Immature natural killer cell (primary cell): ENCODE data around the gene APOBEC4. TPM values are rescaled to one million over a fixed set of nuclear protein-coding genes. Genes with fewer than 3 reads are reported as not detected.
A peak's percentile ranks its signal among the peaks of the same experiment; 100 is the strongest.
"Not testable (repeated sequence)": the region's sequence is repeated elsewhere in the genome, so short reads cannot be mapped to it uniquely, and the experiment has no call there.

Experiments
- DNase-seq, 3 donors: peaks; one replicate each; pipeline ENCODE4 v3.0.0; 2022; ENCODE audit warnings: mixed read lengths in 1 of 3
- H3K27ac Mint-ChIP-seq, 6 donors: one replicate each; pipeline ENCODE4 v1.8.0; 2020; ENCODE audit warnings: mixed read lengths in 6 of 6, mild to moderate bottlenecking in 5 of 6, inconsistent platforms in 4 of 6, moderate library complexity in 3 of 6
- H3K27me3 Mint-ChIP-seq, 3 donors: one replicate each; pipeline ENCODE4 v1.8.0; 2020 to 2021; ENCODE audit warnings: low read depth in 3 of 3, mild to moderate bottlenecking in 3 of 3, mixed read lengths in 3 of 3, moderate library complexity in 3 of 3, inconsistent platforms in 1 of 3
- H3K36me3 Mint-ChIP-seq, 3 donors: one replicate each; pipeline ENCODE4 v1.8.0; 2020; ENCODE audit warnings: mixed read lengths in 3 of 3, inconsistent platforms in 2 of 3, mild to moderate bottlenecking in 2 of 3
- H3K4me1 Mint-ChIP-seq, 2 donors: one replicate each; pipeline ENCODE4 v1.8.0; 2020; ENCODE audit warnings: inconsistent platforms in 2 of 2, mild to moderate bottlenecking in 2 of 2, mixed read lengths in 2 of 2, moderate library complexity in 1 of 2
- H3K4me3 Mint-ChIP-seq, 5 donors: one replicate each; pipeline ENCODE4 v1.8.0; 2020; ENCODE audit warnings: mild to moderate bottlenecking in 5 of 5, mixed read lengths in 5 of 5, inconsistent platforms in 3 of 5, moderate library complexity in 3 of 5
- H3K9me3 Mint-ChIP-seq, 6 donors: one replicate each; pipeline ENCODE4 v1.8.0; 2020; ENCODE audit warnings: mild to moderate bottlenecking in 6 of 6, mixed read lengths in 6 of 6, inconsistent platforms in 4 of 6, moderate library complexity in 3 of 6
- polyA plus RNA-seq, 3 donors: library from polyadenylated mRNA; unstranded; fragments of 300-500 nt; fragmentation: Illumina TruSeq; gene quantifications; one replicate each; pipeline ENCODE4 v1.2.3, GENCODE V29; 2021

The APOBEC4 gene
- polyA plus RNA-seq, 3 donors from 2014 or later, result not detected

- H3K9me3 Mint-ChIP-seq, result no peaks in the 10 kb centered on the region
- peak in 1 of 3 donors; percentile 7 for DNase-seq
Measured at GRCh38 chr1:183635099-183635605, 18.0 kb downstream of the APOBEC4 start.

GRCh38 chr1:183634429-183635065 is 18.6 kb downstream of the APOBEC4 start:
- Mint-ChIP-seq H3K4me1 (peaks cover 52 to 67% of the 10 kb centered on the region in 2 donors), H3K27me3 (peaks cover 9 to 17% (median 13%) of the 10 kb centered on the region in 3 donors), H3K27ac (peak overlapping the region; percentile 69 to 95 (median 86)), H3K36me3 (peaks cover 8 to 12% (median 9%) of the 10 kb centered on the region in 3 donors), H3K4me3 (peak overlapping the region; percentile 96 to 100 (median 99)), H3K9me3 (no peaks in the 10 kb centered on the region)
- no peak for DNase-seq

More at GRCh38 chr1:183635099-183635605, 18.0 kb downstream of the APOBEC4 start:
- Mint-ChIP-seq H3K27ac (peak overlapping the region; percentile 95 to 100 (median 98)), H3K4me1 (peaks cover 52 to 64% of the 10 kb centered on the region in 2 donors), H3K4me3 (peak overlapping the region; percentile 98 to 100 (median 100)), H3K36me3 (peaks cover 8 to 9% (median 8%) of the 10 kb centered on the region in 3 donors), H3K27me3 (peaks cover 9 to 19% (median 13%) of the 10 kb centered on the region in 3 donors)

- peaks cover 54 to 73% of the 10 kb centered on the region in 2 donors for H3K4me1 Mint-ChIP-seq
- peak overlapping the region; percentile 96 to 100 (median 99) for H3K4me3 Mint-ChIP-seq
Measured at GRCh38 chr1:183633676-183634343, 19.3 kb downstream of the APOBEC4 start.

GRCh38 chr1:183632964-183633363 is 20.2 kb downstream of the APOBEC4 start:
- no peak for DNase-seq
- Mint-ChIP-seq H3K4me3 (peak overlapping the region; percentile 96 to 100 (median 99)), H3K36me3 (peaks cover 17 to 18% (median 18%) of the 10 kb centered on the region in 3 donors), H3K27me3 (peaks cover 9 to 17% (median 13%) of the 10 kb centered on the region in 3 donors), H3K4me1 (peaks cover 61 to 81% of the 10 kb centered on the region in 2 donors), H3K9me3 (no peaks in the 10 kb centered on the region), H3K27ac (peak overlapping the region; percentile 69 to 95 (median 86))

More at GRCh38 chr1:183633676-183634343, 19.3 kb downstream of the APOBEC4 start:
- H3K27ac Mint-ChIP-seq, result peak overlapping the region; percentile 69 to 95 (median 86)
- DNase-seq, result peak; percentile 36 to 43 (median 37)
- peaks cover 10 to 13% (median 12%) of the 10 kb centered on the region in 3 donors for H3K36me3 Mint-ChIP-seq
- no peaks in the 10 kb centered on the region for H3K9me3 Mint-ChIP-seq
- H3K27me3 Mint-ChIP-seq, result peaks cover 9 to 17% (median 13%) of the 10 kb centered on the region in 3 donors

- peaks cover 9 to 17% (median 13%) of the 10 kb centered on the region in 3 donors for H3K27me3 Mint-ChIP-seq
- no peak for DNase-seq
- H3K4me3 Mint-ChIP-seq, result peak overlapping the region; percentile 21 to 100 (median 99)
- no peaks in the 10 kb centered on the region for H3K9me3 Mint-ChIP-seq
- peaks cover 61 to 85% of the 10 kb centered on the region in 2 donors for H3K4me1 Mint-ChIP-seq
- H3K36me3 Mint-ChIP-seq, result peaks cover 17 to 18% (median 18%) of the 10 kb centered on the region in 3 donors
- peak overlapping the region in 2 of 6 donors; percentile 45 to 53 for H3K27ac Mint-ChIP-seq
Measured at GRCh38 chr1:183632114-183632513, 21.0 kb downstream of the APOBEC4 start.

- Mint-ChIP-seq H3K4me3 (peak overlapping the region in 4 of 5 donors; percentile 2 to 77 (median 45)), H3K27me3 (peaks cover 3 to 10% (median 4%) of the 10 kb centered on the region in 3 donors), H3K9me3 (no peaks in the 10 kb centered on the region), H3K4me1 (peaks cover 54 to 88% of the 10 kb centered on the region in 2 donors), H3K36me3 (peaks cover 17 to 18% (median 18%) of the 10 kb centered on the region in 3 donors), H3K27ac (peak overlapping the region; percentile 3 to 60 (median 19))
- no peak for DNase-seq
Measured at GRCh38 chr1:183630748-183631147, 22.4 kb downstream of the APOBEC4 start.

- H3K4me3 Mint-ChIP-seq, result peak overlapping the region in 3 of 5 donors; percentile 3 to 24 (median 10)
- peaks cover 23 to 30% (median 28%) of the 10 kb centered on the region in 3 donors for H3K36me3 Mint-ChIP-seq
- no peak for DNase-seq
- H3K4me1 Mint-ChIP-seq, result peaks cover 38 to 81% of the 10 kb centered on the region in 2 donors
- H3K9me3 Mint-ChIP-seq, result no peaks in the 10 kb centered on the region
- H3K27me3 Mint-ChIP-seq, result no peaks in the 10 kb centered on the region
- H3K27ac Mint-ChIP-seq, result peak overlapping the region; percentile 1 to 51 (median 14)
Measured at GRCh38 chr1:183628537-183628936, 24.6 kb downstream of the APOBEC4 start.

- DNase-seq, H3K9me3 Mint-ChIP-seq, H3K27me3 Mint-ChIP-seq, H3K4me3 Mint-ChIP-seq: not testable (repeated sequence)
- H3K27ac Mint-ChIP-seq, result peak overlapping the region in 3 of 6 donors; percentile 18 to 42 (median 40)
- peaks cover 24 to 33% (median 28%) of the 10 kb centered on the region in 3 donors for H3K36me3 Mint-ChIP-seq
- peaks cover 20 to 58% of the 10 kb centered on the region in 2 donors for H3K4me1 Mint-ChIP-seq
Measured at GRCh38 chr1:183626236-183626635, 26.9 kb downstream of the APOBEC4 start.

GRCh38 chr1:183622884-183623785 is 30.0 kb downstream of the APOBEC4 start:
- peak; percentile 14 to 37 (median 23) for DNase-seq
- Mint-ChIP-seq H3K27me3 (no peaks in the 10 kb centered on the region), H3K36me3 (peaks cover 10 to 16% (median 10%) of the 10 kb centered on the region in 3 donors), H3K4me1 (peaks cover 3 to 31% of the 10 kb centered on the region in 2 donors), H3K9me3 (no peaks in the 10 kb centered on the region), H3K4me3 (no peak overlapping the region), H3K27ac (peak overlapping the region; percentile 9 to 85 (median 70))

GRCh38 chr1:183622013-183622412 is 31.1 kb downstream of the APOBEC4 start:
- Mint-ChIP-seq H3K27ac (peak overlapping the region in 4 of 6 donors; percentile 39 to 46 (median 41)), H3K4me3 (no peak overlapping the region)

GRCh38 chr1:183620311-183620710 is 32.8 kb downstream of the APOBEC4 start:
- no peak overlapping the region for H3K4me3 Mint-ChIP-seq
- peak overlapping the region in 1 of 6 donors; percentile 9 for H3K27ac Mint-ChIP-seq
- H3K4me1 Mint-ChIP-seq, result peaks cover 3 to 9% of the 10 kb centered on the region in 2 donors
- no peaks in the 10 kb centered on the region for H3K27me3 Mint-ChIP-seq
- DNase-seq, result no peak
- H3K36me3 Mint-ChIP-seq, result peaks cover 10 to 11% (median 10%) of the 10 kb centered on the region in 3 donors
- no peaks in the 10 kb centered on the region for H3K9me3 Mint-ChIP-seq

More at GRCh38 chr1:183622013-183622412, 31.1 kb downstream of the APOBEC4 start:
- H3K36me3 Mint-ChIP-seq, result peaks cover 10 to 16% (median 10%) of the 10 kb centered on the region in 3 donors
- H3K4me1 Mint-ChIP-seq, result peaks cover 3 to 25% of the 10 kb centered on the region in 2 donors
- H3K9me3 Mint-ChIP-seq, result no peaks in the 10 kb centered on the region
- no peak for DNase-seq
- H3K27me3 Mint-ChIP-seq, result no peaks in the 10 kb centered on the region

- Mint-ChIP-seq H3K36me3 (peaks cover 5 to 9% (median 7%) of the 10 kb centered on the region in 3 donors), H3K4me3 (no peak overlapping the region), H3K27ac (peak overlapping the region in 2 of 6 donors; percentile 21 to 62), H3K4me1 (peaks cover 3 to 4% of the 10 kb centered on the region in 2 donors), H3K27me3 (no peaks in the 10 kb centered on the region), H3K9me3 (no peaks in the 10 kb centered on the region)
- DNase-seq, result no peak
Measured at GRCh38 chr1:183619781-183620180, 33.3 kb downstream of the APOBEC4 start.

- H3K9me3 Mint-ChIP-seq, H3K36me3 Mint-ChIP-seq, H3K27ac Mint-ChIP-seq, H3K4me1 Mint-ChIP-seq, H3K27me3 Mint-ChIP-seq, DNase-seq, H3K4me3 Mint-ChIP-seq: not testable (repeated sequence)
Measured at GRCh38 chr1:183618202-183618601, 34.9 kb downstream of the APOBEC4 start.
